HG02943 (cell line): Measurements from ENCODE around the gene PCDHA9.
"Not testable (repeated sequence)": the region's sequence is repeated elsewhere in the genome, so short reads cannot be mapped to it uniquely, and the experiment has no call there.

Experiments used
- ATAC-seq: cut with Tn5 transposase; IDR thresholded peaks from one replicate; pipeline ENCODE4 v1.9.1; 2021; ENCODE audit warnings: mild to moderate bottlenecking, low read depth, moderate library complexity; ENCODE audit not compliant: unreplicated experiment

Gene PCDHA9, protein sequence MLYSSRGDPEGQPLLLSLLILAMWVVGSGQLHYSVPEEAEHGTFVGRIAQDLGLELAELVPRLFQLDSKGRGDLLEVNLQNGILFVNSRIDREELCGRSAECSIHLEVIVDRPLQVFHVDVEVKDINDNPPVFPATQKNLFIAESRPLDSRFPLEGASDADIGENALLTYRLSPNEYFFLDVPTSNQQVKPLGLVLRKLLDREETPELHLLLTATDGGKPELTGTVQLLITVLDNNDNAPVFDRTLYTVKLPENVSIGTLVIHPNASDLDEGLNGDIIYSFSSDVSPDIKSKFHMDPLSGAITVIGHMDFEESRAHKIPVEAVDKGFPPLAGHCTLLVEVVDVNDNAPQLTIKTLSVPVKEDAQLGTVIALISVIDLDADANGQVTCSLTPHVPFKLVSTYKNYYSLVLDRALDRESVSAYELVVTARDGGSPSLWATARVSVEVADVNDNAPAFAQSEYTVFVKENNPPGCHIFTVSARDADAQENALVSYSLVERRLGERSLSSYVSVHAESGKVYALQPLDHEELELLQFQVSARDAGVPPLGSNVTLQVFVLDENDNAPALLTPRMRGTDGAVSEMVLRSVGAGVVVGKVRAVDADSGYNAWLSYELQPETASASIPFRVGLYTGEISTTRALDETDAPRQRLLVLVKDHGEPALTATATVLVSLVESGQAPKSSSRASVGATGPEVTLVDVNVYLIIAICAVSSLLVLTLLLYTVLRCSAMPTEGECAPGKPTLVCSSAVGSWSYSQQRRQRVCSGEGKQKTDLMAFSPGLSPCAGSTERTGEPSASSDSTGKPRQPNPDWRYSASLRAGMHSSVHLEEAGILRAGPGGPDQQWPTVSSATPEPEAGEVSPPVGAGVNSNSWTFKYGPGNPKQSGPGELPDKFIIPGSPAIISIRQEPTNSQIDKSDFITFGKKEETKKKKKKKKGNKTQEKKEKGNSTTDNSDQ

DNA sequence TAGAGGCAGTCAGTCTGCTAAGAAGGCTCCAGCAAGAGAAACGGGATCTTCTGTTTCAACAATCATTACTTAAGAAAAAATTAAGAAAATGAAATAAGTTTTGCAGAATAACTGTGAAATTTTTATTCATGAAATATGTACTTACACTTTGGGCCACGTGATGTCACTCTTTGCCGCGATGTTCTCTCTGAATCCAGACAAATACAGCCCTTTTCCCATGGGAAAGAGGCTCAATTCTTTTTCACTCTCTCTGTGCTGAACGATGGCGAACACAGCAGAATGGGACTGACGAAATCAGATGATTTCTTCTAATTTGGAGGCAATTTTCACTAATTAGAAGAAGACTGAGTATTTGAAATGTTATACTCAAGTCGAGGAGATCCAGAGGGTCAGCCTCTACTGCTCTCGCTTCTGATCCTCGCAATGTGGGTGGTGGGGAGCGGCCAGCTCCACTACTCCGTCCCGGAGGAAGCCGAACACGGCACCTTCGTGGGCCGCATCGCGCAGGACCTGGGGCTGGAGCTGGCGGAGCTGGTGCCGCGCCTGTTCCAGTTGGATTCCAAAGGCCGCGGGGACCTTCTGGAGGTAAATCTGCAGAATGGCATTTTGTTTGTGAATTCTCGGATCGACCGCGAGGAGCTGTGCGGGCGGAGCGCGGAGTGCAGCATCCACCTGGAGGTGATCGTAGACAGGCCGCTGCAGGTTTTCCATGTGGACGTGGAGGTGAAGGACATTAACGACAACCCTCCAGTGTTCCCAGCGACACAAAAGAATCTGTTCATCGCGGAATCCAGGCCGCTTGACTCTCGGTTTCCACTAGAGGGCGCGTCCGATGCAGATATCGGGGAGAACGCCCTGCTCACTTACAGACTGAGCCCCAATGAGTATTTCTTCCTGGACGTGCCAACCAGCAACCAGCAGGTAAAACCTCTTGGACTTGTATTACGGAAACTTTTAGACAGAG lies at the start of gene PCDHA9:
Gene PCDHA9 (plus strand): TSS at position 244 of the 964 bp plus-strand sequence. CDS start 114 bp downstream, at position 358.
- not testable (repeated sequence) for ATAC-seq

DNA sequence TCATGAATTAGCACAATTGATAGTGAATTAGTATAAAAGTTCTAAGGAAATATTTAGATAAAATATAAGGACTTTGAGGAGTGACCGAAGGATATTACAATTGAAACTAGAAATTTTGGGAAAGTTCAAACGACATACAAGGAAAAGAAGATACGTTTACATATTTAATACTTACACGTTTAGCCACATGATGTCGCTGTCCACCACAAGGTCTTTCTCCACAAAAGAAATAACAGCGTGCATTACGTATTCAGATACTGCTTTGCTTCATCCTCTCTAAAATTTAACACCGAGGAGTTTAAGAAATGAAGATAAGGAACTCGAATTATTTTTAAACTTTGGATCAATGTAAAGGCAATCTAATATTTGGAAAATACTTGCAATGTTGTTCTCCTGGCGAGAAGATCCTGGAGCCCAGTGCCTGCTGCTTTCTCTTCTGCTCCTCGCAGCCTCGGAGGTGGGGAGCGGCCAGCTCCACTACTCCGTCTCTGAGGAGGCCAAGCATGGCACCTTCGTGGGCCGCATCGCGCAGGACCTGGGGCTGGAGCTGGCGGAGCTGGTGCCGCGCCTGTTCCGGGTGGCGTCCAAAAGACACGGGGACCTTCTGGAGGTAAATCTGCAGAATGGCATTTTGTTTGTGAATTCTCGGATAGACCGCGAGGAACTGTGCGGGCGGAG lies 47.2 kb upstream of the PCDHA9 start, which contains the start of gene PCDHA3:
Gene PCDHA3 (plus strand): TSS at position 242 of the 678 bp plus-strand sequence.
- ATAC-seq, result no peak

DNA sequence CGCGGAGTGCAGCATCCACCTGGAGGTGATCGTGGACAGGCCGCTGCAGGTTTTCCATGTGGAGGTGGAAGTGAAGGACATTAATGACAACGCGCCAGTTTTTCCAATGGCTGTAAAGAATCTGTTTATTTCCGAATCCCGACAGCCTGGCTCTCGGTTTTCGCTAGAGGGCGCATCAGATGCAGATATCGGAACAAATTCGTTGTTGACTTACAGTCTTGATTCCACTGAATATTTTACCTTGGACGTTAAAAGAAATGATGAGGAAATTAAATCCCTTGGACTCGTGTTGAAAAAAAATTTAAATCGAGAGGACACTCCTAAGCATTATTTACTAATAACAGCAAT lies 46.7 kb upstream of the PCDHA9 start:
- ATAC-seq, result no peak

DNA sequence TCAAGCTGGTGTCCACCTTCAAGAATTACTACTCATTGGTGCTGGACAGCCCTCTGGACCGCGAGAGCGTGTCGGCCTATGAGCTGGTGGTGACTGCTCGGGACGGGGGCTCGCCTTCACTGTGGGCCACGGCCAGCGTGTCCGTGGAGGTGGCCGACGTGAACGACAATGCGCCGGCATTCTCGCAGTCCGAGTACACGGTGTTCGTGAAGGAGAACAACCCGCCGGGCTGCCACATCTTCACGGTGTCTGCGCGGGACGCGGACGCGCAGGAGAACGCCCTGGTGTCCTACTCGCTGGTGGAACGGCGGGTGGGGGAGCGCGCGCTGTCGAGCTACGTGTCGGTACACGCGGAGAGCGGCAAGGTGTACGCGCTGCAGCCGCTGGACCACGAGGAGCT lies 45.8 kb upstream of the PCDHA9 start:
- ATAC-seq, result not testable (repeated sequence)

DNA sequence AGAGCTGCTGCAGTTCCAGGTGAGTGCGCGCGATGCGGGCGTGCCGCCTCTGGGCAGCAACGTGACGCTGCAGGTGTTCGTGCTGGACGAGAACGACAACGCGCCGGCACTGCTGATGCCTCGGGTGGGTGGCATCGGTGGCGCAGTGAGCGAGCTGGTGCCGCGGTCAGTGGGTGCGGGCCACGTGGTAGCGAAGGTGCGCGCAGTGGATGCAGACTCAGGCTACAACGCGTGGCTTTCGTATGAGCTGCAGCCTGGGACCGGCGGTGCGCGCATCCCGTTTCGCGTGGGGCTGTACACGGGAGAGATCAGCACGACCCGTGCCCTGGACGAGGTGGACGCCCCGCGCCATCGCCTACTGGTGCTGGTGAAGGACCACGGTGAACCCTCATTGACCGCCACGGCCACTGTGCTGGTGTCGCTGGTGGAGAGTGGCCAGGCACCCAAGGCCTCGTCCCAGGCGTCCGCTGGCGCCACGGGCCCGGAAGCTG lies 45.4 kb upstream of the PCDHA9 start:
- ATAC-seq, result no peak

DNA sequence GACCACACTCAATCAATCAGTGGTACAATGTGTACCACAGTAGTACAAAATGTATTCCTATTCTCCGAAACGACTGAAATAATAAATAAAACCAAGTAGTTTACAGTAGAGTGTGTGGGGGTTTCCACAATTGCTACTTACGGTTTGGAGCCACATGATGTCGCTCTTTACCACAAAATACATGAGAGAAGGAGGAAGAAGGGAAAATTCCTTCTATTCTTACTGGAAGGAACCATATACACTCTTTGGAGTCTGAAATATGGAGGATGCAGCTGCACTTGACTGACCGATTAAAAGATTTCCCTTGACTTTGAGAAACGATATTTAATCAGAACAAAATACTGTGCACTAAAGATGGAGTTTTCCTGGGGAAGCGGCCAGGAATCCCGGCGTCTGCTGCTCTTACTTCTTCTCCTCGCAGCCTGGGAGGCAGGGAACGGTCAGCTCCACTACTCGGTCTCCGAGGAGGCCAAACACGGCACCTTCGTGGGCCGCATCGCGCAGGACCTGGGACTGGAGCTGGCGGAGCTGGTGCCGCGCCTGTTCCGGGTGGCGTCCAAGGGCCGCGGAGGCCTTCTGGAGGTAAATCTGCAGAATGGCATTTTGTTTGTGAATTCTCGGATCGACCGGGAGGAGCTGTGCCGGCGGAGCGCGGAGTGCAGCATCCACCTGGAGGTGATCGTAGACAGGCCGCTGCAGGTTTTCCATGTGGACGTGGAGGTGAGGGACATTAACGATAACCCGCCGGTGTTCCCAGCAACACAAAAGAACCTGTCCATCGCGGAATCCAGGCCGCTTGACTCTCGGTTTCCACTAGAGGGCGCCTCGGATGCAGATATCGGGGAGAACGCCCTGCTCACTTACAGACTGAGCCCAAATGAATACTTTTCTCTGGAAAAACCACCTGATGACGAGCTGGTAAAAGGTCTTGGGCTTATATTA lies 41.1 kb upstream of the PCDHA9 start, which contains the start of gene PCDHA4:
Gene PCDHA4 (plus strand): TSS at position 235 of the 942 bp plus-strand sequence.
- no peak for ATAC-seq

DNA sequence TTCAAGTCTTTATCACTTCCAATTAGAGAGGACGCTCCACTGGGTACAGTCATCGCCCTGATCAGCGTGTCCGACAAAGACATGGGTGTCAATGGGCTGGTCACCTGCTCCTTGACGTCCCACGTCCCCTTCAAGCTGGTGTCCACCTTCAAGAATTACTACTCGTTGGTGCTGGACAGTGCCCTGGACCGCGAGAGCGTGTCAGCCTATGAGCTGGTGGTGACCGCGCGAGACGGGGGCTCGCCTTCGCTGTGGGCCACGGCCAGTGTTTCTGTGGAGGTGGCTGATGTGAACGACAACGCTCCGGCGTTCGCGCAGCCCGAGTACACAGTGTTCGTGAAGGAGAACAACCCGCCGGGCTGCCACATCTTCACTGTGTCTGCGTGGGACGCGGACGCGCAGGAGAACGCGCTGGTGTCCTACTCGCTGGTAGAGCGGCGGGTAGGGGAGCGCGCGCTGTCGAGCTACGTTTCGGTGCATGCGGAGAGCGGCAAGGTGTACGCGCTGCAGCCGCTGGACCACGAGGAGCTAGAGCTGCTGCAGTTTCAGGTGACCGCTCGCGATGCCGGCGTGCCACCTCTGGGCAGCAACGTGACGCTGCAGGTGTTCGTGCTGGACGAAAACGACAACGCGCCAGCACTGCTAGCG lies 39.8 kb upstream of the PCDHA9 start:
- ATAC-seq, result not testable (repeated sequence)

DNA sequence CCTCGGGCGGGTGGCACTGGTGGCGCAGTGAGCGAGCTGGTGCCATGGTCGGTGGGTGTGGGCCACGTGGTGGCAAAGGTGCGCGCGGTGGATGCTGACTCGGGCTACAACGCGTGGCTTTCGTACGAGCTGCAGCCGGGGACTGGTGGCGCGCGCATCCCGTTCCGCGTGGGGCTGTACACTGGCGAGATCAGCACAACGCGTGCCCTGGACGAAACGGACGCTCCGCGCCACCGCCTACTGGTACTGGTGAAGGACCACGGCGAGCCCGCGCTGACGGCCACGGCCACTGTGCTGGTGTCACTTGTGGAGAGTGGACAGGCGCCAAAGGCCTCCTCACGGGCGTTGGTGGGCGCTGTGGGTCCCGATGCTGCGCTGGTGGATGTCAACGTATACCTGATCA lies 39.3 kb upstream of the PCDHA9 start:
- no peak for ATAC-seq

DNA sequence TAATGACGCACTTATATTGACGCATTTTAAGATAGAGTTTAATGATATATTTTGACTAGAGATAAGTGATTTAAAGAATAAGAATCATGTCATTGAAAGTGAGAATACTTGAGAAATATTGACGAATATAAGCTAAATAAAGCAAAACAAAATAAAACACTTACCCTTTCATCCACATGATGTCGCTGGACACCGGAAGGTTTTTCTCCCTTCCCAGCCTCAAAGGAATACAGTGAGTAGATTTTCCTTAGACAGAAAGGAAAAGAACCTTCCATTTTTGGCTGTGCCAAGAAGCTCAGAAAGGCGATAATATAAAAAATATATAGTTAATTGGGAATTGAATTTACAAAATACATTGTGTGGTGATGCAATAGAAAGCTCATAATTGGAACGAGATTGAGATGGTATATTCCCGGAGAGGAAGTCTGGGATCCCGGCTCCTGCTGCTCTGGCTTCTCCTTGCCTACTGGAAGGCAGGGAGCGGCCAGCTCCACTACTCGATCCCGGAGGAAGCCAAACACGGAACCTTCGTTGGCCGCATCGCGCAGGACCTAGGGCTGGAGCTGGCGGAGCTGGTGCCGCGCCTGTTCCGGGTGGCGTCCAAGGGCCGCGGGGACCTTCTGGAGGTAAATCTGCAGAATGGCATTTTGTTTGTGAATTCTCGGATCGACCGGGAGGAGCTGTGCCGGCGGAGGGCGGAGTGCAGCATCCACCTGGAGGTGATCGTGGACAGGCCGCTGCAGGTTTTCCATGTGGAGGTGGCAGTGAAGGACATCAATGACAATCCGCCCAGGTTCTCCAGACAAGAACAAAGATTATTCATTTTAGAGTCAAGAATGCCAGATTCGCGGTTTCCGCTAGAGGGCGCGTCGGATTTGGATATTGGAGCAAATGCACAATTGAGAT lies 26.6 kb upstream of the PCDHA9 start, which contains the start of gene PCDHA5:
Gene PCDHA5 (plus strand): TSS at position 239 of the 906 bp plus-strand sequence.
- no peak for ATAC-seq

DNA sequence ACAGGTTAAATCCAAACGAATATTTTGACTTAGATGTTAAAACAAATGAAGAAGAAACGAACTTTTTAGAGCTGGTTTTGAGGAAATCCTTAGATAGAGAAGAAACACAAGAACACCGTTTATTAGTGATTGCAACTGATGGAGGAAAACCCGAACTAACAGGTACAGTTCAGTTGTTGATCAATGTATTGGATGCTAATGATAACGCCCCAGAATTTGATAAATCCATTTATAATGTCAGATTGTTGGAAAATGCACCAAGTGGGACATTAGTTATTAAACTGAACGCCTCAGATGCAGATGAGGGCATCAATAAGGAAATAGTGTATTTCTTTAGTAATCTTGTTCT lies 25.9 kb upstream of the PCDHA9 start:
- ATAC-seq, result no peak

DNA sequence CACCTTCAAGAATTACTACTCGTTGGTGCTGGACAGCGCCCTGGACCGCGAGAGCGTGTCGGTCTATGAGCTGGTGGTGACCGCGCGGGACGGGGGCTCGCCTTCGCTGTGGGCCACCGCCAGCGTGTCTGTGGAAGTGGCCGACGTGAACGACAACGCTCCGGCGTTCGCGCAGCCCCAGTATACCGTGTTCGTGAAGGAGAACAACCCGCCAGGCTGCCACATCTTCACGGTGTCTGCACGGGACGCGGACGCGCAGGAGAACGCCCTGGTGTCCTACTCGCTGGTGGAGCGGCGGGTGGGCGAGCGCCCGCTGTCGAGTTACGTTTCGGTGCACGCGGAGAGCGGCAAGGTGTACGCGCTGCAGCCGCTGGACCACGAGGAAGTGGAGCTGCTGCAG lies 25.2 kb upstream of the PCDHA9 start:
- ATAC-seq, result not testable (repeated sequence)

DNA sequence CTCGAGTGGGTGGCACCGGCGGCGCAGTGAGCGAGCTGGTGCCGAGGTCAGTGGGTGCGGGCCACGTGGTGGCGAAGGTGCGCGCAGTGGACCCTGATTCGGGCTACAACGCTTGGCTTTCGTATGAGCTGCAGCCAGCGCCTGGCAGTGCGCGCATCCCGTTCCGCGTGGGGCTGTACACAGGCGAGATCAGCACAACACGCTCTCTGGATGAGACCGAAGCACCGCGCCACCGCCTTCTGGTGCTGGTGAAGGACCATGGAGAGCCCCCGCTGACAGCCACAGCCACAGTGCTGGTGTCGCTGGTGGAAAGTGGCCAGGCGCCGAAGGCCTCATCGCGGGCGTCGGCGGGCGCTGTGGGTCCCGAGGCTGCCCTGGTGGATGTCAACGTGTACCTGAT lies 24.7 kb upstream of the PCDHA9 start:
- ATAC-seq, result no peak

DNA sequence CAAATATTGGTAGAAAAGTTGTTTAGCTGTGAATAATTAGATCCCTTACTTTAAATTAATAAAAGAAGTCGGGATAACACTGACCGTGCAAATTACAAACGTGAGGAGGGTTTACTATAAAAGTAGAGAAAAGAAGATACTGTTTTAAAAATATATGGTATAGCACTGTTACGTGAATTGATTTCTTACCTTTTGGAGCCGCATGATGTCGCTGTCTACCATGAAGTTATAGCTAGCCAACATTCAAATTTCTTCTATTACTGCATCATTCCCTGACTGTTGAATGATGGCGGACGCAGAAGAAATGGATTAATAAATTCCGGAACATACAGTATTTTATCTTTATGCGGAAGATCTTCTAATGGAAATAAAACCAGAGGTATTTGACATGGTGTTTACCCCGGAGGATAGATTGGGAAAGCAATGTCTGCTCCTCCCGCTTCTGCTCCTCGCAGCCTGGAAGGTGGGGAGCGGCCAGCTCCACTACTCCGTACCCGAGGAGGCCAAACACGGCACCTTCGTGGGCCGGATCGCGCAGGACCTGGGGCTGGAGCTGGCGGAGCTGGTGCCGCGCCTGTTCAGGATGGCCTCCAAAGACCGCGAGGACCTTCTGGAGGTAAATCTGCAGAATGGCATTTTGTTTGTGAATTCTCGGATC lies 20.3 kb upstream of the PCDHA9 start, which contains the start of gene PCDHA6:
Gene PCDHA6 (plus strand): TSS at position 257 of the 658 bp plus-strand sequence. CDS start 132 bp downstream, at position 389.
- no peak for ATAC-seq

DNA sequence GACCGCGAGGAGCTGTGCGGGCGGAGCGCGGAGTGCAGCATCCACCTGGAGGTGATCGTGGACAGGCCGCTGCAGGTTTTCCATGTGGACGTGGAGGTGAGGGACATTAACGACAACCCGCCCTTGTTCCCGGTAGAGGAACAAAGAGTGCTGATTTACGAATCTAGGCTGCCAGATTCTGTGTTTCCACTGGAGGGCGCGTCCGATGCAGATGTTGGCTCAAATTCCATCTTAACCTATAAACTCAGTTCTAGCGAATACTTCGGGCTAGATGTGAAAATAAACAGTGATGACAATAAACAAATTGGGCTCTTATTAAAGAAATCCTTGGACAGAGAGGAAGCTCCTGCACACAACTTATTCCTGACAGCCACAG lies 19.8 kb upstream of the PCDHA9 start:
- no peak for ATAC-seq

DNA sequence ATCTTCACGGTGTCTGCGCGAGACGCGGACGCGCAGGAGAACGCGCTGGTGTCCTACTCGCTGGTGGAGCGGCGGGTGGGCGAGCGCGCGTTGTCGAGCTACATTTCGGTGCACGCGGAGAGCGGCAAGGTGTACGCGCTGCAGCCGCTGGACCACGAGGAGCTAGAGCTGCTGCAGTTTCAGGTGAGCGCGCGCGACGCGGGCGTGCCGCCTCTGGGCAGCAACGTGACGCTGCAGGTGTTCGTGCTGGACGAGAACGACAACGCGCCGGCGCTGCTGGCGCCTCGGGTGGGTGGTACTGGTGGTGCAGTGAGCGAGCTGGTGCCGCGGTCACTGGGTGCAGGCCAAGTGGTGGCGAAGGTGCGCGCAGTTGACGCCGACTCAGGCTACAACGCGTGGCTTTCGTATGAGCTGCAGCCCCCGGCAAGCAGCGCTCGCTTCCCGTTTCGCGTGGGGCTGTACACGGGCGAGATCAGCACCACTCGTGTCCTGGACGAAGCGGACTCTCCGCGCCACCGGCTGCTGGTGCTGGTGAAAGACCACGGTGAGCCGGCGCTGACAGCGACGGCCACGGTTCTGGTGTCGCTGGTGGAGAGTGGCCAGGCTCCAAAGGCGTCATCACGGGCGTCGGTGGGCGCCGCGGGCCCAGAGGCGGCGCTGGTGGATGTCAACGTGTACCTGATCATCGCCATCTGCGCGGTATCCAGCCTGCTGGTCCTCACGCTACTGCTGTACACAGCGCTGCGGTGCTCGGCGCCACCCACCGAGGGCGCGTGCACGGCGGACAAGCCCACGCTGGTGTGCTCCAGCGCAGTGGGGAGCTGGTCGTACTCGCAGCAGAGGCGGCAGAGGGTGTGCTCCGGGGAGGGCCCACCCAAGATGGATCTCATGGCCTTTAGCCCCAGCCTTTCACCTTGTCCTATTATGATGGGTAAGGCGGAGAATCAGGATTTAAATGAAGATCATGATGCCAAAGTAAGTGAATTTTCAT lies 18.4 kb upstream of the PCDHA9 start:
- not testable (repeated sequence) for ATAC-seq
